Kidney (tissue), 14 donors: ENCODE data around the gene ZBED4. TPM values are rescaled to one million over a fixed set of nuclear protein-coding genes. Genes with fewer than 3 reads are reported as not detected.

ENCODE experiments used
- DNase-seq, 5 donors: peaks; one replicate each; pipeline ENCODE4 v3.0.0-alpha.2; 2013 to 2020
- FAIRE-seq: peaks from 2 replicates; lab custom pipeline; 2012; peaks lifted over from hg19 to GRCh38; lab: Jason Lieb, UNC
- H3K27ac ChIP-seq, 2 donors: one replicate each; pipeline ENCODE4 v1.7.0; 2013; ENCODE audit warnings: low read depth in 2 of 2, low read length in 2 of 2, inconsistent platforms in 1 of 2
- H3K27me3 ChIP-seq: one replicate; pipeline ENCODE4 v1.7.1; 2013; ENCODE audit warnings: low read length, inconsistent platforms; ENCODE audit not compliant: control insufficient read depth, insufficient read depth
- H3K36me3 ChIP-seq, 3 donors: one replicate each; pipeline versions ENCODE4 v1.7.0 to v1.7.1; 2013; ENCODE audit warnings: low read length in 3 of 3, control low read depth in 1 of 3, inconsistent platforms in 1 of 3; ENCODE audit not compliant: insufficient read depth in 3 of 3, control insufficient read depth in 2 of 3
- H3K4me1 ChIP-seq, 3 donors: one replicate each; pipeline versions ENCODE4 v1.7.0 to v1.7.1; 2013; ENCODE audit warnings: low read length in 3 of 3, inconsistent platforms in 1 of 3, low read depth in 1 of 3; ENCODE audit not compliant: control insufficient read depth in 2 of 3, insufficient read depth in 2 of 3
- H3K4me3 ChIP-seq, 3 donors: one replicate each; pipeline versions ENCODE4 v1.7.0 to v1.8.1; 2013; ENCODE audit warnings: low read length in 3 of 3, control low read depth in 1 of 3, inconsistent platforms in 1 of 3
- H3K9ac ChIP-seq, 3 donors: one replicate each; pipeline versions ENCODE4 v1.7.0 to v1.7.1; 2013; ENCODE audit warnings: low read length in 3 of 3, control low read depth in 1 of 3, inconsistent platforms in 1 of 3
- H3K9me3 ChIP-seq, 3 donors: one replicate each; pipeline versions ENCODE4 v1.7.0 to v1.7.1; 2013; ENCODE audit warnings: low read length in 3 of 3, control low read depth in 1 of 3, inconsistent platforms in 1 of 3; ENCODE audit not compliant: control insufficient read depth in 2 of 3, insufficient read depth in 1 of 3
- CTCF ChIP-seq: IDR thresholded peaks from 3 replicates; pipeline ENCODE4 v1.5.1; 2012; ENCODE audit warnings: mild to moderate bottlenecking, moderate library complexity, borderline replicate concordance; ENCODE audit not compliant: insufficient read depth; ENCODE audit errors: extremely low read depth
- intact Hi-C: fragments of 100-400 bp; cut with DNase I; formaldehyde crosslinking; loops from one replicate; pipeline ENCODE4 v1.11.1; 2022
- polyA plus RNA-seq: library from polyadenylated mRNA; stranded (reverse); fragments of 350-450 nt; fragmentation: Illumina TruSeq; extraction: RNeasy Lipid Tissue Mini Kit (QIAGEN cat#74804); gene quantifications from one replicate; pipeline ENCODE4 v1.2.3, GENCODE V29; 2014; ENCODE audit warnings: low read depth, low replicate concordance; ENCODE audit not compliant: insufficient read depth
- total RNA-seq: library from RNA; stranded (reverse); fragmentation: NEBNext Ultra II Directional; extraction: Animal tissue kit (Norgen Biotek cat#: 25700); gene quantifications from one replicate; pipeline ENCODE4 v1.2.1, GENCODE V29; 2021
- donor health status: control.
- donor health status: control.
- donor health status: control.
- donor health status: control.
- donor health status: control.
- donor health status: DM: yes; HTN: yes; CAD: no.
- donor health status: Normal renal cell carcinoma (clear cell type).

ZBED4 gene
- total and polyA plus RNA-seq, 2 donors from 2014 or later = 2.1 to 12.9 TPM

GRCh38 chr22:49896201-49896600 lies 42.6 kb downstream of the ZBED4 start:
- no peak overlapping the region for H3K4me3 ChIP-seq
- H3K4me1 ChIP-seq = no peaks in the 10 kb centered on the region
- intact Hi-C loops = no loop called here
- H3K36me3 ChIP-seq = peaks cover 2 to 11% (median 7%) of the 10 kb centered on the region in 3 donors
- no peak overlapping the region for H3K27ac ChIP-seq
- peak in 2 of 5 donors; percentile 29 for DNase-seq
- no peak overlapping the region for H3K9ac ChIP-seq
- no peaks in the 10 kb centered on the region for H3K27me3 ChIP-seq
- FAIRE-seq = no peak
- peaks cover 0 to 6% (median 0%) of the 10 kb centered on the region in 3 donors for H3K9me3 ChIP-seq
- TF ChIP-seq CTCF = no peak

- Histone ChIP-seq H3K27ac (no peak overlapping the region), H3K36me3 (peaks cover 9 to 20% (median 16%) of the 10 kb centered on the region in 3 donors), H3K4me1 (peaks cover 0 to 3% (median 0%) of the 10 kb centered on the region in 3 donors), H3K27me3 (no peaks in the 10 kb centered on the region), H3K9me3 (peaks cover 0 to 6% (median 4%) of the 10 kb centered on the region in 3 donors), H3K9ac (no peak overlapping the region), H3K4me3 (no peak overlapping the region)
- DNase-seq (no peak), FAIRE-seq (no peak)
- intact Hi-C loops = no loop called here
- TF ChIP-seq CTCF = no peak
These were observed 43.5 kb downstream of the ZBED4 start for GRCh38 chr22:49897015-49897684.

- DNase-seq (no peak), FAIRE-seq (no peak)
- peaks cover 16 to 29% (median 24%) of the 10 kb centered on the region in 3 donors for H3K36me3 ChIP-seq
- H3K27ac ChIP-seq = no peak overlapping the region
- H3K27me3 ChIP-seq = no peaks in the 10 kb centered on the region
- H3K9ac ChIP-seq = no peak overlapping the region
- no peak overlapping the region for H3K4me3 ChIP-seq
- H3K4me1 ChIP-seq = peaks cover 0 to 3% (median 0%) of the 10 kb centered on the region in 3 donors
- intact Hi-C loops = no loop called here
- no peak for TF ChIP-seq CTCF
- peaks cover 0 to 4% (median 1%) of the 10 kb centered on the region in 3 donors for H3K9me3 ChIP-seq
These were observed 45.9 kb downstream of the ZBED4 start for GRCh38 chr22:49899530-49899929.
